Lower leg skin (tissue), 3 donors: ENCODE data around the gene LHFPL5.

Experiments
- CTCF ChIP-seq, 3 donors: fragments of 450-650 bp; IDR thresholded peaks; one replicate each; pipeline ENCODE4 v1.5.1; 2016; ENCODE audit warnings: antibody characterized with exemption in 3 of 3, mild to moderate bottlenecking in 3 of 3, moderate library complexity in 2 of 3
- POLR2A ChIP-seq, 2 donors: fragments of 450-650 bp; IDR thresholded peaks; one replicate each; pipeline ENCODE4 v1.6.1; 2016 to 2017; ENCODE audit warnings: antibody characterized with exemption in 2 of 2, mild to moderate bottlenecking in 1 of 2, moderate library complexity in 1 of 2

DNA sequence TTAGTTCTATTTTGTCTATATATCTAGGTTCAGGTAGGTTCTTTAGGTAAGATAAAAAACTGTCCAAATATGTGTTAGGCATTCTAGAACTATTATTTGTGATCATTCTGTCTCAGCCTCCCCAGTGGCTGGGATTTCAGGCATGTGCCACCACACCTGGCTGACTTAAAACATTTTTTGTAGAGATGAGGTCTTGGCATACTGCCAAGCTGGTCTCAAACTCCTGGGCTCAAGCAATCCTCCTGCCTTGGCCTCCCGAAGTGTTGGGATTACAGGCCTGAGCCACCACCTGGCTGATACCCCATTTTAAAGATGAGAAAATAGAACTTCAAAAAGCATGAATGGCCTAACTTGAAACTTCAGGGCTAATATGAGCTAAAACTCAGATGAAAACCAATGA is 33.9 kb downstream of the LHFPL5 start:
- no peak for TF ChIP-seq CTCF (IDR thresholded peaks at IDR 0.05)
- TF ChIP-seq POLR2A (IDR thresholded peaks at IDR 0.05), result no peak
